OCI-LY3 (cell line): ENCODE data around the gene MAML2.

Source experiments
- EZH2phosphoT487 ChIP-seq: fragments of 200-600 bp; shearing (Covaris generic); IDR thresholded peaks from 2 replicates; pipeline ENCODE4 v1.6.1; 2018; ENCODE audit warnings: antibody characterized with exemption, mixed run types, low read depth
- TF ChIP-seq, protein P1 (sequence below): fragments of 200-600, 300-600 bp; sonication (generic); IDR thresholded peaks from 2 replicates; pipeline ENCODE4 v1.5.1; 2014; ENCODE audit warnings: antibody characterized with exemption, low read length, low read depth

DNA sequence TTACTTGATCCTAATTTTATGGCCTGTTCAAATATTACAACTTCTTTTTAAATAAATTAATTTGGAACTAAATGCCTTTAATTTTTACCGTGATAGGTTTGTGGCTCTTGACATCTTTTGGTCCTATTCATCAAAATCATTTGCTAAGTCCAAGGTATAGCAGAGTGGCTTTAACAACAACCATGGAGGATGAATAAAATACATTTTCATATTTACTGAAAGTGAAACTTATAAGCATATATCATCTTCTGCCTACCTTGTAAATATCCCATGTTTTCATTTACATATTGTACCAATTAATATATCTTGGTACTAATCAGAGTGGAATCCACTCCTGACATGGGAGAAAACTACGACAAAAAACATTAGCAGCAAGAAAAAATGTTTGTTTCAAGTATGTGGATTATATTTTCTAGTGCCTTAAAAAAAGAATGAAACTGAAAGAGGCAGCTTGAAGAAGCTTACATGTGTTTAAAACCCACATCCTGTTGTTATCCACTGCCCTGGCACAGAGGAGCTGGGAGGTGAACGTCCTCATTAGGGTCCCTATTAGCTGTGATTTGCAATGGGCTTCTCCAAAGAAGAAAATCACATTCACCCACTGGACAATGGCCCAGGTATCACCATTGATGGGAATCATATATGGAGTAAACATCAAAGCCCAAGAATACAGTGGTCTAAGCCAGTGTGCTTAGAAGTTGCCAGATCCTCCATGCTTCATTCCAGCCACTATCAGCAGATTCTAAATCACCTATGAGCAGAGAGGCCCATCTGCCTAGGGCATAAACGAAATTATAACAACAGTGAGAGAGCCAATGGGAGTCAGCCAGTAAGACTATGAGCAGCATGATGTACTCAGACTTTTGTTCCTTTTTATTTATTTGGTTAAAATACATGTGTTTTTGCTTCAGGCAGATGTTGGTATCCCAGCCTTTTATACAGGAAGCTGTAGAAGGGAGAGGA is 84.7 kb downstream of the MAML2 start:
- TF ChIP-seq, protein P1, sequence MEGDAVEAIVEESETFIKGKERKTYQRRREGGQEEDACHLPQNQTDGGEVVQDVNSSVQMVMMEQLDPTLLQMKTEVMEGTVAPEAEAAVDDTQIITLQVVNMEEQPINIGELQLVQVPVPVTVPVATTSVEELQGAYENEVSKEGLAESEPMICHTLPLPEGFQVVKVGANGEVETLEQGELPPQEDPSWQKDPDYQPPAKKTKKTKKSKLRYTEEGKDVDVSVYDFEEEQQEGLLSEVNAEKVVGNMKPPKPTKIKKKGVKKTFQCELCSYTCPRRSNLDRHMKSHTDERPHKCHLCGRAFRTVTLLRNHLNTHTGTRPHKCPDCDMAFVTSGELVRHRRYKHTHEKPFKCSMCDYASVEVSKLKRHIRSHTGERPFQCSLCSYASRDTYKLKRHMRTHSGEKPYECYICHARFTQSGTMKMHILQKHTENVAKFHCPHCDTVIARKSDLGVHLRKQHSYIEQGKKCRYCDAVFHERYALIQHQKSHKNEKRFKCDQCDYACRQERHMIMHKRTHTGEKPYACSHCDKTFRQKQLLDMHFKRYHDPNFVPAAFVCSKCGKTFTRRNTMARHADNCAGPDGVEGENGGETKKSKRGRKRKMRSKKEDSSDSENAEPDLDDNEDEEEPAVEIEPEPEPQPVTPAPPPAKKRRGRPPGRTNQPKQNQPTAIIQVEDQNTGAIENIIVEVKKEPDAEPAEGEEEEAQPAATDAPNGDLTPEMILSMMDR: no peak
- TF ChIP-seq EZH2phosphoT487: no peak
